SU-DHL-6 (cell line): ENCODE data around the gene USF2.

ENCODE experiments used
- EZH2phosphoT487 ChIP-seq: fragments of 200-600 bp; sonication (generic), shearing (Covaris generic); conservative IDR thresholded peaks from 2 replicates; pipeline ENCODE4 v1.6.1; 2018; ENCODE audit warnings: mild to moderate bottlenecking, antibody characterized with exemption, low read length, moderate library complexity, mixed read lengths
- TF ChIP-seq, protein P1 (sequence below): fragments of 200-600 bp; sonication (generic); IDR thresholded peaks from one replicate; pipeline ENCODE4 v1.5.1; 2017; ENCODE audit warnings: antibody characterized with exemption, mild to moderate bottlenecking, low read length, moderate library complexity; ENCODE audit not compliant: insufficient read depth, poor library complexity, severe bottlenecking

DNA sequence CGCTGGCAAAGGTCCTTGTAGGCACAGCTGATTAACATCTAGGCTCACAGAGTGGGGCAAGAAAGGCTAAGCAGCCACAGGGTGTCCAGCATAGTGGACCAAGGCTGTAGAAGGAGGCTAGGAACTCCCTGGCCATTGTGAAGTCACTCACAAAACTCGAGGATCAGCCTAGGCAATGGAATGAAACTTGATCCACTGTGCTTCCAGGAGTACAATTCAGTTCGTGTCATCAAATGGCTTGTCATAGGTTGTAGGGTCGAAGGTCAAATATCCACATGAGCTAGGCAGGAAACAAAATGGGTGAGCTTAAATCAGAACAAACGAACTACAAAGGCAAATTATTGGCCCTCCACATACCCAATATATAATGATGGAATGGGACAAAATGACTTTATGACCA, 35.9 kb upstream of the USF2 start:
- TF ChIP-seq, protein P1, sequence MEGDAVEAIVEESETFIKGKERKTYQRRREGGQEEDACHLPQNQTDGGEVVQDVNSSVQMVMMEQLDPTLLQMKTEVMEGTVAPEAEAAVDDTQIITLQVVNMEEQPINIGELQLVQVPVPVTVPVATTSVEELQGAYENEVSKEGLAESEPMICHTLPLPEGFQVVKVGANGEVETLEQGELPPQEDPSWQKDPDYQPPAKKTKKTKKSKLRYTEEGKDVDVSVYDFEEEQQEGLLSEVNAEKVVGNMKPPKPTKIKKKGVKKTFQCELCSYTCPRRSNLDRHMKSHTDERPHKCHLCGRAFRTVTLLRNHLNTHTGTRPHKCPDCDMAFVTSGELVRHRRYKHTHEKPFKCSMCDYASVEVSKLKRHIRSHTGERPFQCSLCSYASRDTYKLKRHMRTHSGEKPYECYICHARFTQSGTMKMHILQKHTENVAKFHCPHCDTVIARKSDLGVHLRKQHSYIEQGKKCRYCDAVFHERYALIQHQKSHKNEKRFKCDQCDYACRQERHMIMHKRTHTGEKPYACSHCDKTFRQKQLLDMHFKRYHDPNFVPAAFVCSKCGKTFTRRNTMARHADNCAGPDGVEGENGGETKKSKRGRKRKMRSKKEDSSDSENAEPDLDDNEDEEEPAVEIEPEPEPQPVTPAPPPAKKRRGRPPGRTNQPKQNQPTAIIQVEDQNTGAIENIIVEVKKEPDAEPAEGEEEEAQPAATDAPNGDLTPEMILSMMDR: no peak
- no peak for TF ChIP-seq EZH2phosphoT487
